Testis (tissue), 2 donors: ENCODE results near the gene B3GNT4.

Experiments
- CTCF ChIP-seq, 3 experiments: fragments of 450-650 bp in 2 of 3; fragments of 200-600 bp in 1 of 3; sonication (generic) in 1 of 3; IDR thresholded peaks; one replicate each; pipeline ENCODE4 v1.5.1; 2016 to 2019; ENCODE audit warnings: antibody characterized with exemption in 3 of 3, mild to moderate bottlenecking in 2 of 3, moderate library complexity in 1 of 3
- POLR2A ChIP-seq: fragments of 450-650 bp; IDR thresholded peaks from one replicate; pipeline ENCODE4 v1.6.1; 2017; ENCODE audit warnings: antibody characterized with exemption, mild to moderate bottlenecking, moderate library complexity

- TF ChIP-seq CTCF (IDR thresholded peaks at IDR 0.05) (no peak), POLR2A (no peak)
Measured at GRCh38 chr12:122215771-122216170, 12.3 kb downstream of the B3GNT4 start.
